Lower lobe of right lung (tissue), 2 donors: ENCODE results near the gene DPF3. TPM values are rescaled to one million over a fixed set of nuclear protein-coding genes. Genes with fewer than 3 reads are reported as not detected.

Experiments used
- ATAC-seq, 2 donors: fragments of 200-7000 bp; cut with Tn5 transposase; one replicate each; pipeline ENCODE4 v1.9.1; 2020 to 2022; ENCODE audit warnings: mild to moderate bottlenecking in 2 of 2, moderate library complexity in 2 of 2
- DNase-seq: peaks from one replicate; pipeline ENCODE4 v3.0.0-alpha.2; 2020
- H3K27ac ChIP-seq: fragments of 200-600 bp; one replicate; pipeline ENCODE4 v1.8.0; 2022
- H3K27me3 ChIP-seq: fragments of 200-600 bp; one replicate; pipeline ENCODE4 v1.8.0; 2022; ENCODE audit warnings: low read depth
- H3K36me3 ChIP-seq: fragments of 200-600 bp; one replicate; pipeline ENCODE4 v1.8.0; 2022; ENCODE audit warnings: mild to moderate bottlenecking
- H3K4me1 ChIP-seq: fragments of 200-600 bp; one replicate; pipeline ENCODE4 v1.8.0; 2022
- H3K4me3 ChIP-seq: fragments of 200-600 bp; one replicate; pipeline ENCODE4 v1.8.0; 2022; ENCODE audit warnings: mild to moderate bottlenecking
- H3K9me3 ChIP-seq: fragments of 200-600 bp; one replicate; pipeline ENCODE4 v1.8.0; 2022
- CTCF ChIP-seq: fragments of 200-600 bp; IDR thresholded peaks from one replicate; pipeline ENCODE4 v1.8.0; 2022; ENCODE audit warnings: antibody characterized with exemption, mild to moderate bottlenecking
- intact Hi-C: fragments of 100-400 bp; cut with DNase I; formaldehyde crosslinking; loops from one replicate; pipeline ENCODE4 v1.11.0; 2022
- total RNA-seq: library from RNA; stranded (reverse); fragmentation: NEBNext Ultra II Directional; extraction: Animal tissue kit (Norgen Biotek cat#: 25700); gene quantifications from one replicate; pipeline ENCODE4 v1.2.1, GENCODE V29; 2021
- donor health status: DM: no; HTN: yes; CAD: no; lungs with severe emphysema.

Gene DPF3
- total RNA-seq, 1 donor from 2014 or later: 0.59 TPM

- no peaks in the 10 kb centered on the region for H3K9me3 ChIP-seq
- no peak overlapping the region for H3K4me3 ChIP-seq
- no peaks in the 10 kb centered on the region for H3K27me3 ChIP-seq
- no peak for ATAC-seq
- H3K36me3 ChIP-seq: no peaks in the 10 kb centered on the region
- no peak for DNase-seq
- no peak overlapping the region for H3K27ac ChIP-seq
- H3K4me1 ChIP-seq: no peaks in the 10 kb centered on the region
- no peak for TF ChIP-seq CTCF
- intact Hi-C loops: no loop called here
Measured at GRCh38 chr14:72663956-72664650, 229.8 kb downstream of the DPF3 start.

DNA sequence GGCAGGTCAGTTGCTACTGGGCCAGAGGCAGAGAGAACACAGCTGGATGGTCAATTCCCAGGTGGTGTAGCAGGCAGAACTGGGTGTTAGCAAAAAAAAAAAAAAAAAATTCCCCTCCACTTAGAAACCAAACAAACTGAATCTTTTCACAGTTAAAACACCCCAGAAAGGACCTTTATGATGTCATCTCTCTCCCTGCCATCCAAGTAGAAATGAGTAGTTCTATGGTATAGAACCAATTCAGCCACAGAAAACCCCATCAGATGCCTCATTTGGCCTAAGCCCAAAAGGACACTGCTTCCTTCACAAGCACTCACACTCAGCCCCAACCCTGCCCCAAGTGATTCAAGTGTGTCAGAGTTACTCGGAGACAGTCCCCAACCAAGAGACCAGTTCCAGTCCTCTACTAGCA, 230.8 kb downstream of the DPF3 start:
- Histone ChIP-seq H3K27ac (no peak overlapping the region), H3K4me3 (no peak overlapping the region), H3K27me3 (no peaks in the 10 kb centered on the region), H3K9me3 (no peaks in the 10 kb centered on the region), H3K4me1 (no peaks in the 10 kb centered on the region), H3K36me3 (no peaks in the 10 kb centered on the region)
- no peak for TF ChIP-seq CTCF
- intact Hi-C loops: no loop called here
- no peak for ATAC-seq
- DNase-seq: no peak

DNA sequence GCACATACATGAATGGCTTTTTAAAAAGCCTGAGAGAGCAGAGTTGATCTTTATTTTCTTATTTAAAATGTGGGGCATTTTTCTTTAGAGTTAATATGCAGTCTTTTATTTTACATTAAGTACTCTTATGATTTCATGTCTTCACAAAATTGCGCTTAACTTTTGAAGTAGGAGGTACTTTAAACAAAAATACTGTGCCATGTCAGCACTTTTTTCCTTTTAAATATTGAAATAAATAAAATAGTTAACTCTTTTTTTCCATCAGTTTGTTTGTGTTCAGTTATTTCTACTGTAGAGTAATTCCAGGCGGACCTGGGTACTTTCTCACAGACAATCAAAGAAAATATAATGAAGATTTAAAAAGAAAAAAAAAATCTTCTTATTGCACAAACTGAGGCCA, 231.7 kb downstream of the DPF3 start:
- no peak for DNase-seq
- TF ChIP-seq CTCF: no peak
- Histone ChIP-seq H3K27me3 (no peaks in the 10 kb centered on the region), H3K4me1 (no peaks in the 10 kb centered on the region), H3K9me3 (no peaks in the 10 kb centered on the region), H3K36me3 (no peaks in the 10 kb centered on the region), H3K27ac (no peak overlapping the region), H3K4me3 (no peak overlapping the region)
- intact Hi-C loops: no loop called here
- no peak for ATAC-seq

- H3K4me1 ChIP-seq: no peaks in the 10 kb centered on the region
- H3K27me3 ChIP-seq: no peaks in the 10 kb centered on the region
- H3K9me3 ChIP-seq: no peaks in the 10 kb centered on the region
- no peak for TF ChIP-seq CTCF
- intact Hi-C loops: no loop called here
- no peak for DNase-seq
- H3K36me3 ChIP-seq: no peaks in the 10 kb centered on the region
- ATAC-seq: no peak
- H3K27ac ChIP-seq: no peak overlapping the region
- no peak overlapping the region for H3K4me3 ChIP-seq
Measured at GRCh38 chr14:72657214-72657921, 236.5 kb downstream of the DPF3 start.

DNA sequence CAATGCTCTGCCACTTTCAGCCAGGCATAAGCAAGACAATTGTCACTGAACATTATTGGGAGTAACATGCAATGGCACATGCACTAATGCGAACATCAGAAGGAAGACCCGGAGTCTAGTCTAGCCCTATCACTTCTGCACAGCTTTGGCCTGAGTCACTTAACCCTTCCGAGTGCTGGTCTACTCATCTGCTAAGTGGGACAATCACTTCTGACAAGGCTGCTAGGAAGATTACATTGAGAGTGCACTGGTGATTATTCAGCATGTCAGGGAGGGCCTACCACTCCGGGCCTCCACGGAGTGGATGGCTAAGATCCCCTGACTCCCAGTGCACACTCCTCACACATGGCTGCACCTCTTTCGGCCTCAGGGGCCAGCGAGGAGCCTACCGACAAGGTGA, 240.9 kb downstream of the DPF3 start:
- intact Hi-C loops: no loop called here
- no peak for TF ChIP-seq CTCF
- H3K4me3 ChIP-seq: no peak overlapping the region
- DNase-seq: no peak
- peaks cover 6% of the 10 kb centered on the region for H3K27me3 ChIP-seq
- H3K4me1 ChIP-seq: no peaks in the 10 kb centered on the region
- no peak for ATAC-seq
- H3K36me3 ChIP-seq: no peaks in the 10 kb centered on the region
- H3K27ac ChIP-seq: no peak overlapping the region
- no peaks in the 10 kb centered on the region for H3K9me3 ChIP-seq
